ENCODE data around the gene CDK10. TPM values are rescaled to one million over a fixed set of nuclear protein-coding genes. Genes with fewer than 3 reads are reported as not detected.
A peak's percentile ranks its signal among the peaks of the same experiment; 100 is the strongest.

Gene CDK10
- total and polyA plus RNA-seq, 10 of the 15 experiments (the other 5 are each of a cell fraction or from before 2014, with no cell fraction given), result 1.5 to 58.7 (median 36.0) TPM

GRCh38 chr16:89701425-89702406, 15.2 kb downstream of the CDK10 start, which contains the start of gene SPATA2L (continued):
- peak; percentile 49 for TF ChIP-seq RUNX3 (IDR thresholded peaks at IDR 0.05; ENCODE audit: low read length)
- no peak for TF ChIP-seq ZNF592 (IDR thresholded peaks at IDR 0.05)
- TF ChIP-seq POLR2A (IDR thresholded peaks at IDR 0.05; ENCODE audit: low read depth, low read length), result peak; percentile 81
- peak; percentile 67; the same call in 1 of the 2 replicates for TF ChIP-seq BACH1 (IDR thresholded peaks at IDR 0.05; ENCODE audit: borderline replicate concordance)
- no peak for TF ChIP-seq ZBTB33 (IDR thresholded peaks at IDR 0.05)
- 0 out of 2 replicates have a peak, but pooled peaks have one; percentile 5 for TF ChIP-seq JUND (IDR thresholded peaks at IDR 0.05; ENCODE audit: low read depth, low read length)
- no peak for TF ChIP-seq MTA3 (IDR thresholded peaks at IDR 0.05; ENCODE audit: borderline replicate concordance, low read length)
- TF ChIP-seq NFYB (IDR thresholded peaks at IDR 0.05; ENCODE audit: insufficient read depth, low read depth, low read length), result peak; percentile 20; the same call in 1 of the 2 replicates
- TF ChIP-seq SREBF2 (IDR thresholded peaks at IDR 0.05; ENCODE audit: low read length), result no peak
- TF ChIP-seq E2F4 (IDR thresholded peaks at IDR 0.05; ENCODE audit: low read depth, low read length), result 0 out of 2 replicates have a peak, but pooled peaks have one; percentile 21
- peak; percentile 73 for TF ChIP-seq MXI1 (IDR thresholded peaks at IDR 0.05; ENCODE audit: low read depth, low read length)
- peak; percentile 7; the same call in 1 of the 2 replicates for TF ChIP-seq IKZF1 (conservative IDR thresholded peaks at IDR 0.05)
- 0 out of 2 replicates have a peak, but pooled peaks have one; percentile 26 for TF ChIP-seq YY1 (IDR thresholded peaks at IDR 0.05; ENCODE audit: low read depth, low read length)
- TF ChIP-seq TCF3 (IDR thresholded peaks at IDR 0.05; ENCODE audit: borderline replicate concordance, insufficient read depth, low read depth, low read length), result 0 out of 2 replicates have a peak, but pooled peaks have one; percentile 28
- TF ChIP-seq STAT1 (conservative IDR thresholded peaks at IDR 0.05), result no peak; the same call in 1 of the 2 replicates
